GM18909 (cell line): ENCODE results near the gene PCYT1B.
A peak's percentile ranks its signal among the peaks of the same experiment; 100 is the strongest.
"Not testable (repeated sequence)": the region's sequence is repeated elsewhere in the genome, so short reads cannot be mapped to it uniquely, and the experiment has no call there.

Experiments
- ATAC-seq: cut with Tn5 transposase; IDR thresholded peaks from one replicate; pipeline ENCODE4 v1.9.1; 2021; ENCODE audit warnings: mild to moderate bottlenecking; ENCODE audit not compliant: unreplicated experiment, poor library complexity

Gene PCYT1B

DNA sequence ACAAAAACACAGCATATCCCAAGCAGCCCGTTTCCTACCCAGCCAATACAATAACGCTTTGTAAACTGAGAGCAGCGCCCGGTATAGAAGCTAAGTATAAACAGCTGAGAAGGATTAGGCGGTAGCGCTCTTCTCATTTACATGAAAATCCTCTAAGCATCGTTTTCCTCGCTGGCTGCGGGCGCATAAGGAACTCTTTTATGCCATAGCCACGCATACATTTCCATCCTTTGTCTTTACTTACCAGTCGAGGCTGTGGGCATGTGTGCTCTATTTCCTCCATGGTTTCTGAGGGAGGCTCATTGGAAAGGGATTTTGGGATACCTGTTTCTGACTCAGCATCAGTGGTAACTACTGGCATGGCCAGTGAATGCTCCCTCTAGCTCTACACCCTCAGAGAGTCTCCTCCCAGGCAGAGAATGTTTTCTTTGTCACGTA lies 383 bp downstream of the PCYT1B start:
- ATAC-seq: peak; percentile 11

- no peak for ATAC-seq
These were observed 1.1 kb downstream of the PCYT1B start for GRCh38 chrX:24646006-24646405.

DNA sequence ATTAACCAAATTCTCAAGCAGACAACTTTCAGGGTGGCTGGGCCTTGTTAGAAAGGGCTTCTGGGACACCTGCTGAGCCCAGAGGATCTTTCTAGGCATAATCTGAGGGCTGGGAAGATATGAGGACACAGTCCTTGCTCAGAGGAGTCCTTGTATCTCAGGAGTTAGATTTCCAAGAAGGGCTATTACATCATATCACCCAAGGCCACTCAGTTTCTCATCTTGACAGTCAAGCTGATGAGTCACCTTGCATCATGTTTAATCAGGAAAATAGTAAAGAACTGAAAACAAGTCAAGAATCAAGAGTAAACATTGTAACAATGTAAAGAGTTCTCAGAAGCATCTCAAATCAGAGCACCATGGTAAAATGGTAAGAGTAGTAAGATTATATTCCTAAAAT lies 4.0 kb downstream of the PCYT1B start:
- no peak for ATAC-seq

DNA sequence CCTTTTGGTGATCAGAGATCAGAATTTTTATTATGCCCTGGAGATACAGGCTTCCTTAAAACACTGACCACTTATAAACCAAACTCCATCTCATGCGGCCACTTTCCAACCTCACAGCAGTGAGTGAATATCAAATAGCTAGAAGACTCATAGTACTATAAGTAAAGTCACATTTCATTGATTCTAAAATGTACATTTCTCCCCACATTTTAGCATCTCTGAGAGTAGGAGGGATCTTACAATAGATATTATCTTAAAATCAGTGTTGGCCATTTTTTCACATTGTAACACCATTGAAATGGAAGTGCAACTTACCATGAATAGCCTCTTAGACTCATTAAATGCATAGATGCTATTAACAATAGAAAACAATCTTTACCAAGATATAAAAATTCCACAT lies 17.4 kb downstream of the PCYT1B start:
- ATAC-seq: no peak

GRCh38 chrX:24619647-24620046 lies 27.5 kb downstream of the PCYT1B start:
- no peak for ATAC-seq

DNA sequence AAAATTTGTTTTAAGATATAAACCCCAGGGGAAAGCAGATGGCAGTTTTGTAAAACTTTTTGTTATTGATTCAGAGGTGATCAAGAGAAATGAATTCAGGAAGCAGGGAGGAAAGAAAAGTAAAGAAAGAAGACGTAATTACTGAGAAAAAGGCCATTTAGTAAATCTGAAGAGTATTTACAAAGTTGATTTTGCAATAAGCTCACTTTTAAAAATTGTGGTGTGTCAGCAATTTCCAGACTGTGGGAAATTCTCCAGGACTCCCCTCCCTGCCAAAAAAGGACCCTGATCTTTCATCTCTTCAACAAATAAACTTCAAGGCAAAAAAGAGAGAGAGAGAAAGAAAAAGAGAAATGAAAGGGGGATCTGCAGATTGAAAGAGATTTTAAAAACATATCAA lies 36.6 kb downstream of the PCYT1B start:
- no peak for ATAC-seq

DNA sequence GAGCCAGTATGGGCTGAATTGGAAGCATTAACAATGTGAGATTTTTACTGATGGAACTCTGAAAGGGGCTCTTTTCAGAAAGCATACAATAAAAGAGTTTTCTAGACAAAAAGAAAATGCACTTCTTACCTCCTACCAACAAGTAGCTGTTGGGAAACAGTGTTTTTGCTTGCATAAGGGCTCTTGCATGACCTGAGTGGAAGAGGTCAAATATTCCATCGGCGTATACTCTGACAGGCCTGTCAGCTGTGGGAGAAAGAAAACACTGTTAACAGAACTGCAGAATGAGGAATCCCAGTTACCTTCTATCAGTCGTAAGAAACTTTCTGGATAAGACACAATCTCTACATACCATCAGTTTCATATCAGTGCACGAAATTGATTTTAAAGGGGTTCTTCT lies 39.5 kb downstream of the PCYT1B start:
- ATAC-seq: no peak

GRCh38 chrX:24605941-24606340 lies 41.2 kb downstream of the PCYT1B start:
- ATAC-seq: not testable (repeated sequence)

DNA sequence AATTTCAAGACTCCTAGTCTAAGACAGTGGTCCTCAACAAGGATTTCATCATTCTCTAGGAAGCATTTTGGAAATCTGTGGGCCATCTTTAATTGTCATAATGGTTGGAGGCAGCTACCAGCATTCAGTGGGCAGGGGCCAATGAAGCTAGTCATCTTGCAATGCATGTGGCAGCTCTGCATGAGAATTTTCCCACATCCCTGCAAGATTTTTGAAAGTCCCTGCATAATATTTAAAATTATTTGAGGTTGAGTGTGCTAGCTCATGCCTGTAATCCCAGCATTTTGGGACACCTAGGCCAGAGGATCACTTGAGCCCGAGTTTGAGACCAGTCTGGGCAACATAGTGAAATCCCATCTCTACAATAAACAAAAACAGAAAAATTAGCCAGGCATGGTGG lies 44.0 kb downstream of the PCYT1B start:
- ATAC-seq: no peak

GRCh38 chrX:24601858-24602257 lies 45.3 kb downstream of the PCYT1B start:
- no peak for ATAC-seq

- ATAC-seq: no peak
These were observed 52.6 kb downstream of the PCYT1B start for GRCh38 chrX:24594501-24594900.

DNA sequence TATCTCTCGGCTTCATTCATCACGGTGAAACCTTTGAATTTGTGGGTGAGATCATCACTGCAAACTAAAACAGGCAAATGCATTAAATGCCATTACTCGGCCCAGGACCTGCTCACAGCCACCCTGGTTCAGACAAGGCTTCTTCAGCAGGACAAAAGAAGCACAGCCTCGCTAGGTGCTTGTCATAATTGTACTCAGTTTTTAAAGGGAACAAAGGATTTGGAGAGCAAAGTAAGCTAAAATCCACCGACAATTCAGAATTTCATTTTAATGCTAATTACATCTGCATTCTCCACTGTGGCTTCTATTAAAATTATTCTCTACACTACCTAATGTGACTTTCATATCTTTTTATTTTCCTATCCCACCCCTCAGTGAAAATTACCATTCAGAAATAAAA lies 57.0 kb downstream of the PCYT1B start:
- ATAC-seq: no peak

- no peak for ATAC-seq
These were observed 70.1 kb downstream of the PCYT1B start for GRCh38 chrX:24577091-24577490.

DNA sequence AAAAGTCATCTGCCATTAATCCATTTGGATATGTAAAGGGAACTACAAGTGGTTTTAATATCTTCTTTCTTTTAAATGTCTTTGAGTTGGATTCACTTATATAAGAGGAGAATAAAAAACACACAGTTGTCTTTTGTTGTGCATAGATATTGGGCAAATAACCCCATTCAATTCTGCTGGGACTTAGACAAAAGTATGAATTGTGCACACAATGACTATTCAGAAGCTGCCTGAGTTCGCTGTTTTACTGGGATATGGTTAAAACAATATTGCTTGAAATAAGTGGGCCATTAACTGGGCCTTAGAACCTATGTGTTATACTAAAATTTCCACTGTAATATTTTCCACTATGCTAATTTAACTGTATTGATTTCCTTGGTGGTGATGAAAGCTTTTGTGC lies 71.7 kb downstream of the PCYT1B start:
- ATAC-seq: no peak

DNA sequence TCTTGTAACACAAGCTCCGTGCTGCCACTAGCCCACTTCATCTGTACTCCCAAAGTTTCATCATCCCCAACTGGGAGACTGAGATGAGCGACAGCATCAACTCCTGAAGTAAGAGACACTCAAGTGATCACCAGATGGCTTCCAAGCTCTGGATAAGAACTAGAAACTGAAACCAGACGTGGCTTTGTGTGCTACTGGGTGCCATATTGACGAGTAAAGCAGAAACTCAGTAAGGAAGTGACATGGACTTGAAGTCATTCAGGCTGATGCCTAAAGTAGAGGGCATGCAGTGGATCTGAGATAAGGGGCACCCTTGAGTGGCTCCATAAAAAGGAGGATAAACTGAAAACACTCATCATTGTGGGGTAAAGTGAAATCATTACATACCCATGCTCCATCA lies 72.4 kb downstream of the PCYT1B start:
- ATAC-seq: no peak

DNA sequence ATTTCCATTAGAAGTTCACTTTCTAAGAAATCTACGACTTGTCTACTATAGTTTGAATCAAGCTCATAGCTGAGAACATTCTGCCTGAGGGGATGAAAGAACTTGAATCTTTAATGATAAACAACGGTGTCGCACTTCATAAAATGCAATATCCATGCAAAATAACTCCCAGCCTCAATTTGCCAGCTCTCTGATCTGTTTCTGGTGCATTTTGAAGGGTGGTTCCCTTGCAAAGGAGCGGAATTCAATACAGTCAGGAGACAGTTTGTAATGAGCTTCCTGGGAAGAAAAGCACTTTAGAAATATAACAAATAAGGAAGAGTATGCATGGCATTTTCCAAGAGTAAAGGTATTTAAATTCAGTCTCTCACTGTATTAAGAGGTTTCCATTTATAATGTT lies 80.0 kb downstream of the PCYT1B start:
- ATAC-seq: no peak

GRCh38 chrX:24566240-24566639 lies 80.9 kb downstream of the PCYT1B start:
- no peak for ATAC-seq

GRCh38 chrX:24563291-24564010 lies 83.7 kb downstream of the PCYT1B start:
- no peak for ATAC-seq

DNA sequence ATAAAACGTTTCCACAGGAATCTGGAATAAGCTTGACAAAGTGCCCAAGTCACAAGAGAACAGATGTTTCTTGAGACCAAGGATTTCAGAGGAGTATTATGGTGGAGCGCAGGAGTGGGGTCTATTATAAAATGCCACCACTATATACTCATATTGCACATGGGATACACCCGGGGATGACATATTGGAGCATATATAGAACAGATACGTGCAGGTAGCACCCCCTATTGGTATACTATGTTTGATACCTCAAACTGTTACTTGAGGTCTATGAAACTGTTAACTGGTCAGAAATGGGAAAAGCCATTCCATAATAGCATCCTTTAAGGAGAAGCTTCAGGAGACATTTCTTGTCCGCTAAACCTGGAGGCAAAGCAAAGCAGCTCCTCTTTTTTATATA lies 86.0 kb downstream of the PCYT1B start:
- no peak for ATAC-seq

- ATAC-seq: no peak
These were observed 94.1 kb downstream of the PCYT1B start for GRCh38 chrX:24553011-24553410.

DNA sequence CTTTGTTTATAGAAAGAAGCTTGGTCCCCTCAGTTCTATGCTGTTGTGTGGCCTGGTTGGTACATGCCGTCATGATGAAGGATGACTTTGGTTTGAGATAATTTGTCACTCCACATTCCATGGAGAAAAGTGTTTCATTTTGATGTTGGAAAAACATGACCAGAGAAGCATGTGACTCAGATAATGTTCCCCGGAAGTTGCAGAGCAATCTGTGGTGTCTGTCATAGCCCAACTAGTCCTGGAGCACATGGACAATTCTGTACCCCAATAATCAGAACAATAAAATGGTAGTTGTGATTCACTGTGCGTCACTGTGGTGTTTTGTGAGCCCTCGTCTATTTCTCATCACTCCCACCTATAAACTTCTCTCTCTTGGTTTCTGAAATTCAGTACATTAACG lies 97.0 kb downstream of the PCYT1B start:
- no peak for ATAC-seq

GRCh38 chrX:24547961-24548360 lies 99.2 kb downstream of the PCYT1B start:
- ATAC-seq: no peak

- no peak for ATAC-seq
These were observed 104.4 kb downstream of the PCYT1B start for GRCh38 chrX:24542756-24543155.
